Measurements from ENCODE around the gene FBXO42.

FBXO42 gene

GRCh38 chr1:16386454-16387113 lies 34.3 kb upstream of the FBXO42 start:
- H3K4me1 ChIP-seq (ENCODE audit: control insufficient read depth, insufficient read depth, low read length) = peaks cover 20% of the 10 kb centered on the region
- no peaks in the 10 kb centered on the region for H3K27me3 ChIP-seq (ENCODE audit: control insufficient read depth, insufficient read depth, low read length)
- no peak overlapping the region for H3K9ac ChIP-seq (ENCODE audit: low read depth, low read length)
- no peaks in the 10 kb centered on the region for H3K9me3 ChIP-seq (ENCODE audit: control insufficient read depth, insufficient read depth, low read length)
- no peak overlapping the region for H3K4me3 ChIP-seq (ENCODE audit: low read depth, low read length)
- no peaks in the 10 kb centered on the region; the same call in 1 of the 2 replicates for H3K36me3 ChIP-seq (ENCODE audit: control insufficient read depth, insufficient read depth, low read length)
- H3K27ac ChIP-seq (ENCODE audit: low read depth, low read length) = no peak overlapping the region

- no peak overlapping the region for H3K27ac ChIP-seq (ENCODE audit: low read depth, low read length)
- no peaks in the 10 kb centered on the region for H3K27me3 ChIP-seq (ENCODE audit: control insufficient read depth, insufficient read depth, low read length)
- peaks cover 18% of the 10 kb centered on the region for H3K4me1 ChIP-seq (ENCODE audit: control insufficient read depth, insufficient read depth, low read length)
Measured at GRCh38 chr1:16385659-16386453, 33.6 kb upstream of the FBXO42 start.

GRCh38 chr1:16383888-16384287 lies 31.6 kb upstream of the FBXO42 start:
- Histone ChIP-seq H3K9ac (ENCODE audit: low read depth, low read length) (no peak overlapping the region), H3K36me3 (ENCODE audit: control insufficient read depth, insufficient read depth, low read length) (no peaks in the 10 kb centered on the region; the same call in 1 of the 2 replicates), H3K27me3 (ENCODE audit: control insufficient read depth, insufficient read depth, low read length) (no peaks in the 10 kb centered on the region), H3K9me3 (ENCODE audit: control insufficient read depth, insufficient read depth, low read length) (no peaks in the 10 kb centered on the region), H3K4me1 (ENCODE audit: control insufficient read depth, insufficient read depth, low read length) (peaks cover 18% of the 10 kb centered on the region), H3K4me3 (ENCODE audit: low read depth, low read length) (no peak overlapping the region), H3K27ac (ENCODE audit: low read depth, low read length) (no peak overlapping the region)

More at GRCh38 chr1:16385659-16386453, 33.6 kb upstream of the FBXO42 start:
- Histone ChIP-seq H3K9ac (ENCODE audit: low read depth, low read length) (no peak overlapping the region), H3K9me3 (ENCODE audit: control insufficient read depth, insufficient read depth, low read length) (no peaks in the 10 kb centered on the region), H3K36me3 (ENCODE audit: control insufficient read depth, insufficient read depth, low read length) (no peaks in the 10 kb centered on the region; the same call in 1 of the 2 replicates), H3K4me3 (ENCODE audit: low read depth, low read length) (no peak overlapping the region)

GRCh38 chr1:16380868-16381267 lies 28.6 kb upstream of the FBXO42 start:
- Histone ChIP-seq H3K4me1 (ENCODE audit: control insufficient read depth, insufficient read depth, low read length) (peaks cover 25% of the 10 kb centered on the region), H3K27ac (ENCODE audit: low read depth, low read length) (no peak overlapping the region), H3K36me3 (ENCODE audit: control insufficient read depth, insufficient read depth, low read length) (no peaks in the 10 kb centered on the region), H3K9ac (ENCODE audit: low read depth, low read length) (no peak overlapping the region), H3K9me3 (ENCODE audit: control insufficient read depth, insufficient read depth, low read length) (no peaks in the 10 kb centered on the region), H3K27me3 (ENCODE audit: control insufficient read depth, insufficient read depth, low read length) (no peaks in the 10 kb centered on the region), H3K4me3 (ENCODE audit: low read depth, low read length) (no peak overlapping the region)

- Histone ChIP-seq H3K27ac (ENCODE audit: low read depth, low read length) (no peak overlapping the region), H3K27me3 (ENCODE audit: control insufficient read depth, insufficient read depth, low read length) (no peaks in the 10 kb centered on the region), H3K4me1 (ENCODE audit: control insufficient read depth, insufficient read depth, low read length) (peaks cover 24% of the 10 kb centered on the region), H3K36me3 (ENCODE audit: control insufficient read depth, insufficient read depth, low read length) (peaks cover 2% of the 10 kb centered on the region; the same call in 1 of the 2 replicates), H3K9ac (ENCODE audit: low read depth, low read length) (no peak overlapping the region), H3K4me3 (ENCODE audit: low read depth, low read length) (no peak overlapping the region), H3K9me3 (ENCODE audit: control insufficient read depth, insufficient read depth, low read length) (no peaks in the 10 kb centered on the region)
Measured at GRCh38 chr1:16378443-16378842, 26.2 kb upstream of the FBXO42 start.

- no peak overlapping the region for H3K4me3 ChIP-seq (ENCODE audit: low read depth, low read length)
- H3K36me3 ChIP-seq (ENCODE audit: control insufficient read depth, insufficient read depth, low read length) = peaks cover 7% of the 10 kb centered on the region; the same call in 1 of the 2 replicates
- no peak overlapping the region for H3K9ac ChIP-seq (ENCODE audit: low read depth, low read length)
- H3K4me1 ChIP-seq (ENCODE audit: control insufficient read depth, insufficient read depth, low read length) = peaks cover 24% of the 10 kb centered on the region
- no peaks in the 10 kb centered on the region for H3K9me3 ChIP-seq (ENCODE audit: control insufficient read depth, insufficient read depth, low read length)
- no peaks in the 10 kb centered on the region for H3K27me3 ChIP-seq (ENCODE audit: control insufficient read depth, insufficient read depth, low read length)
- no peak overlapping the region for H3K27ac ChIP-seq (ENCODE audit: low read depth, low read length)
Measured at GRCh38 chr1:16376971-16377370, 24.7 kb upstream of the FBXO42 start.

- H3K9ac ChIP-seq (ENCODE audit: low read depth, low read length) = no peak overlapping the region
- no peak overlapping the region for H3K27ac ChIP-seq (ENCODE audit: low read depth, low read length)
- H3K4me3 ChIP-seq (ENCODE audit: low read depth, low read length) = no peak overlapping the region
- no peaks in the 10 kb centered on the region for H3K27me3 ChIP-seq (ENCODE audit: control insufficient read depth, insufficient read depth, low read length)
- H3K36me3 ChIP-seq (ENCODE audit: control insufficient read depth, insufficient read depth, low read length) = peaks cover 7% of the 10 kb centered on the region; the same call in 1 of the 2 replicates
- peaks cover 24% of the 10 kb centered on the region for H3K4me1 ChIP-seq (ENCODE audit: control insufficient read depth, insufficient read depth, low read length)
- no peaks in the 10 kb centered on the region for H3K9me3 ChIP-seq (ENCODE audit: control insufficient read depth, insufficient read depth, low read length)
Measured at GRCh38 chr1:16375521-16376340, 23.5 kb upstream of the FBXO42 start.

GRCh38 chr1:16374266-16374665 lies 22.0 kb upstream of the FBXO42 start:
- Histone ChIP-seq H3K27ac (ENCODE audit: low read depth, low read length) (peak overlapping the region; percentile 5), H3K4me1 (ENCODE audit: control insufficient read depth, insufficient read depth, low read length) (peaks cover 24% of the 10 kb centered on the region), H3K9ac (ENCODE audit: low read depth, low read length) (no peak overlapping the region), H3K27me3 (ENCODE audit: control insufficient read depth, insufficient read depth, low read length) (no peaks in the 10 kb centered on the region), H3K36me3 (ENCODE audit: control insufficient read depth, insufficient read depth, low read length) (peaks cover 7% of the 10 kb centered on the region; the same call in 1 of the 2 replicates), H3K9me3 (ENCODE audit: control insufficient read depth, insufficient read depth, low read length) (no peaks in the 10 kb centered on the region), H3K4me3 (ENCODE audit: low read depth, low read length) (no peak overlapping the region)

- peaks cover 7% of the 10 kb centered on the region; the same call in 1 of the 2 replicates for H3K36me3 ChIP-seq (ENCODE audit: control insufficient read depth, insufficient read depth, low read length)
- peaks cover 37% of the 10 kb centered on the region for H3K4me1 ChIP-seq (ENCODE audit: control insufficient read depth, insufficient read depth, low read length)
- H3K9ac ChIP-seq (ENCODE audit: low read depth, low read length) = no peak overlapping the region
- no peak overlapping the region for H3K4me3 ChIP-seq (ENCODE audit: low read depth, low read length)
- H3K27ac ChIP-seq (ENCODE audit: low read depth, low read length) = no peak overlapping the region
- H3K27me3 ChIP-seq (ENCODE audit: control insufficient read depth, insufficient read depth, low read length) = no peaks in the 10 kb centered on the region
- no peaks in the 10 kb centered on the region for H3K9me3 ChIP-seq (ENCODE audit: control insufficient read depth, insufficient read depth, low read length)
Measured at GRCh38 chr1:16372535-16373285, 20.4 kb upstream of the FBXO42 start.

- peaks cover 33% of the 10 kb centered on the region for H3K4me1 ChIP-seq (ENCODE audit: control insufficient read depth, insufficient read depth, low read length)
- H3K27me3 ChIP-seq (ENCODE audit: control insufficient read depth, insufficient read depth, low read length) = no peaks in the 10 kb centered on the region
- no peaks in the 10 kb centered on the region for H3K9me3 ChIP-seq (ENCODE audit: control insufficient read depth, insufficient read depth, low read length)
- no peak overlapping the region for H3K27ac ChIP-seq (ENCODE audit: low read depth, low read length)
- no peak overlapping the region for H3K4me3 ChIP-seq (ENCODE audit: low read depth, low read length)
- no peak overlapping the region for H3K9ac ChIP-seq (ENCODE audit: low read depth, low read length)
- peaks cover 7% of the 10 kb centered on the region; the same call in 1 of the 2 replicates for H3K36me3 ChIP-seq (ENCODE audit: control insufficient read depth, insufficient read depth, low read length)
Measured at GRCh38 chr1:16371725-16372124, 19.4 kb upstream of the FBXO42 start.

All from HUES48 (cell line).